ENCODE results near the gene TMEM236. TPM values are rescaled to one million over a fixed set of nuclear protein-coding genes. Genes with fewer than 3 reads are reported as not detected.

Gene TMEM236
- total RNA-seq, 2 experiments from 2014 or later = 0.04 to 0.12 TPM

- H3K36me3 Mint-ChIP-seq = no peaks in the 10 kb centered on the region
- H3K4me1 Mint-ChIP-seq = peaks cover 7% of the 10 kb centered on the region
- no peak overlapping the region for H3K4me3 Mint-ChIP-seq
- H3K9me3 Mint-ChIP-seq = no peaks in the 10 kb centered on the region
- H3K27ac Mint-ChIP-seq = no peak overlapping the region
- no peak for DNase-seq
- no peaks in the 10 kb centered on the region for H3K27me3 Mint-ChIP-seq
Measured at GRCh38 chr10:17789396-17789795, 37.4 kb downstream of the TMEM236 start.

- H3K36me3 Mint-ChIP-seq = no peaks in the 10 kb centered on the region
- H3K27ac Mint-ChIP-seq = no peak overlapping the region
- H3K4me1 Mint-ChIP-seq = peaks cover 7% of the 10 kb centered on the region
- DNase-seq = no peak
- H3K27me3 Mint-ChIP-seq = no peaks in the 10 kb centered on the region
- no peaks in the 10 kb centered on the region for H3K9me3 Mint-ChIP-seq
- no peak overlapping the region for H3K4me3 Mint-ChIP-seq
Measured at GRCh38 chr10:17790651-17791050, 38.6 kb downstream of the TMEM236 start.

GRCh38 chr10:17792991-17793390 lies 41.0 kb downstream of the TMEM236 start:
- Mint-ChIP-seq H3K4me1 (peaks cover 7% of the 10 kb centered on the region), H3K27ac (no peak overlapping the region)

DNA sequence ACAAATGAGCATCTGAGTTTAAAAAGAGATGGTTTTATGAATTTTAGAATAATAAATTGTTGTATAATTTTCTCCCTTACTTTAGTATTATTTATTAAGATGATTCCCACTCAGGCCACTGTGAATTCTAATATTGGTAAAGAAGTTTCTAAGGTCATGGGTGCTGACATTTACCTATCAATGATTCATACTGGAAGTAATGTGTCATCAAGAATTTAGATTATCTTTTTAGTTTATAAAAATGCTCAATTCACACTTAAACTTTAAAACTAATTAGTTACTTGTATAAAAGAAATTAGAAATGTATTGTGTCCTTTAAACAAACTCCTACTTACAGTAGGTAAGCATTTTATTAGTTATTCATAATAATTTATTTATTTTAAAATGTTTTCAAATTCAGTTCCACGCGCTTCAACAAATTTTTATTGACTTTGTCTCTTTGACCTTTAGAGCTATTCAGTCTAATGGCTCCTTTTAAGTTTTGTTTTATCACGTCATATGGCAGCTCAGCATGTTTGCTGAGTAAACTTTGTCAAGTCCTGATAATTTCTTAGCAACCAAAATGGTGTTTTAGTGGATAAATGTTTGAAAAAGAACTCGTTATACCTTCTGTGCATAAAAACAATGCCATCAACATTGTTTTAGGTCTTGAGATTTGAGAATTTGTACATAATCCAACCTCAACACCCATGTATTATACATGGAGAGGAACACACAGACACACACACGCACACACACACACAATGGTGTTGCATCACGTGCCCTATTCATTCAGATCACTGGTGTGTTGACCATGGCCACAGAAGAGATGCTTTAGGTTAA lies 42.0 kb downstream of the TMEM236 start:
- Mint-ChIP-seq H3K27me3 (no peaks in the 10 kb centered on the region), H3K27ac (no peak overlapping the region), H3K4me1 (peaks cover 7% of the 10 kb centered on the region)

More at GRCh38 chr10:17792991-17793390, 41.0 kb downstream of the TMEM236 start:
- H3K27me3 Mint-ChIP-seq = no peaks in the 10 kb centered on the region
- H3K9me3 Mint-ChIP-seq = no peaks in the 10 kb centered on the region
- no peaks in the 10 kb centered on the region for H3K36me3 Mint-ChIP-seq
- H3K4me3 Mint-ChIP-seq = no peak overlapping the region
- no peak for DNase-seq

DNA sequence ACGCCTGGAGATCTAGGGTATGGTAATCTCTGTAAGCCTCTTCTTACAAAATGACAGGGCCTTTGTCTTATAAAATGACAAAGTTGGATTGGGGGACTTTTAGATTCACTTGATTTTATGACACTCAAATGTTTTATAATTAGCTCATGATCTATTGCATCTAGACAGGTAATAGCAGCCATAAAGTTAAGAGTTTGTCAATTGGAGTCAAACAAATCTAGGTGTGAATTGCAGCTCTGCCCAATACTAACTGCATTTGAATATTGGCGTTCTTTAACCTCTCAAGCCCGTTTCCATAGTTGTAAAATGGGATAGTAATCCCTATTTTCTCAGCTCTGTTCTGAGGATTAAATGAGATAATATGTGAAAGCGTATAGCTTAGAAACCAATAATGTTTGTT lies 43.1 kb downstream of the TMEM236 start:
- H3K36me3 Mint-ChIP-seq = no peaks in the 10 kb centered on the region
- no peak for DNase-seq
- H3K4me1 Mint-ChIP-seq = peaks cover 7% of the 10 kb centered on the region
- H3K27ac Mint-ChIP-seq = no peak overlapping the region
- no peak overlapping the region for H3K4me3 Mint-ChIP-seq
- H3K27me3 Mint-ChIP-seq = no peaks in the 10 kb centered on the region
- H3K9me3 Mint-ChIP-seq = no peaks in the 10 kb centered on the region

More for the DNA sequence above, 42.0 kb downstream of the TMEM236 start:
- DNase-seq = no peak
- Mint-ChIP-seq H3K36me3 (no peaks in the 10 kb centered on the region), H3K9me3 (no peaks in the 10 kb centered on the region), H3K4me3 (no peak overlapping the region)

GRCh38 chr10:17795813-17796594 lies 44.0 kb downstream of the TMEM236 start:
- no peaks in the 10 kb centered on the region for H3K36me3 Mint-ChIP-seq
- H3K4me3 Mint-ChIP-seq = no peak overlapping the region
- no peaks in the 10 kb centered on the region for H3K9me3 Mint-ChIP-seq
- no peaks in the 10 kb centered on the region for H3K27me3 Mint-ChIP-seq
- H3K27ac Mint-ChIP-seq = no peak overlapping the region
- H3K4me1 Mint-ChIP-seq = peaks cover 7% of the 10 kb centered on the region
- no peak for DNase-seq

DNA sequence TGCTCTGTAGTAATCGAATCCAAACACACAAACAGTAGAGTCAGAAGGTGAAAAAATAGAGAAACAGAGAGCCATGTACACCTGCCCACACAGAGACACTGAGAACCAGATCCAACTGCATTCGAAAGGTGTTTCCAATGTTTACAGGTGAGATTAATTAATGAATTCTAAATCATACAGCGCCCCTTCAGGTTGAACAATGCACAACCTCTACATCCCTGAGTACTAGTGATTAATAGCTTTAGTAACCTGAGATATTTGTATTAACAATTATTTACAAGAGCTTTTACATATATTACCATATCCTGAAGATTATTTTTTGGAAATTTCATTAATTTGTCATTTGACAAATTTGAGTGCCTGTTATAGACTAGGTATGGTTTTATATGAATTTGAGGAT lies 49.5 kb downstream of the TMEM236 start:
- peaks cover 5% of the 10 kb centered on the region for H3K27me3 Mint-ChIP-seq
- H3K4me3 Mint-ChIP-seq = no peak overlapping the region
- H3K9me3 Mint-ChIP-seq = peaks cover 4% of the 10 kb centered on the region
- no peaks in the 10 kb centered on the region for H3K36me3 Mint-ChIP-seq
- no peak overlapping the region for H3K27ac Mint-ChIP-seq
- no peak for DNase-seq
- H3K4me1 Mint-ChIP-seq = peaks cover 9% of the 10 kb centered on the region

DNA sequence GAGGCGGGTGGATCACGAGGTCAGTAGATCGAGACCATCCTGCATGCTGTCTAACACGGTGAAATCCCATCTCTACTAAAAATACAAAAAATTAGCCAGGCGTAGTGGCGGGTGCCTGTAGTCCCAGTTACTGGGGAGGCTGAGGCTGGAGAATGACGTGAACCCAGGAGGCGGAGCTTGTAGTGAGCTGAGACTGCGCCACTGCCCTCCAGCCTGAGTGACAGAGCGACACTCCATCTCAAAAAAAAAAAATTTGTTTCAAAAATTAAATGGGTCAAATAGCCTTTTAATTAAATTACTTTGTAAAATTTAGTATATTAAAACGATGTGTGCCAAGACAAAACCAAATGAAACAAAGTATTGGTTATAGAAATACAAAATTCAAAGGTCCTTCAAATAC lies 50.3 kb downstream of the TMEM236 start:
- no peak overlapping the region for H3K27ac Mint-ChIP-seq
- no peak for DNase-seq
- H3K4me1 Mint-ChIP-seq = peaks cover 9% of the 10 kb centered on the region
- peaks cover 9% of the 10 kb centered on the region for H3K27me3 Mint-ChIP-seq
- peaks cover 4% of the 10 kb centered on the region for H3K9me3 Mint-ChIP-seq
- H3K36me3 Mint-ChIP-seq = no peaks in the 10 kb centered on the region
- H3K4me3 Mint-ChIP-seq = no peak overlapping the region

- Mint-ChIP-seq H3K4me1 (peaks cover 9% of the 10 kb centered on the region), H3K4me3 (no peak overlapping the region), H3K9me3 (peaks cover 4% of the 10 kb centered on the region), H3K36me3 (no peaks in the 10 kb centered on the region), H3K27ac (peak overlapping the region; percentile 77), H3K27me3 (peaks cover 9% of the 10 kb centered on the region)
- DNase-seq = no peak
Measured at GRCh38 chr10:17802976-17803375, 51.0 kb downstream of the TMEM236 start.

DNA sequence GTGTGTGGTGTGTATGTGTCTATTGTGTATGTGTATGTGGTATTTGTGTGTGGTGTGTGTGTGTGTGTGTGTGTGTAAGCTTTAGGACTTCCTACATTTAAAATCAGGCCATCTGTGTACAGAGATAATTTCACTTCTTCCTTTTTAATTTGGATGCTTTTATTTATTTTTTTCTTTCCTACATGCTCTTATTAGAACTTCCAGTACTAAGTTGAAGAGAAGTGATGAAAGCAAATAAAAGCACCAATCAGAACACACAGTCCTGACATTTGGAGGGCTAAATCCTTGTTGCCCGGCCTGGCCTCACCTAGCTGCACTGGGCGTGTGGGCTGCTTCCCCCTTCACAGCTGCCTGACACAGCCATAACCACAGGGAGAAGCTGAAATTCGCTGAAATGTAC lies 53.3 kb downstream of the TMEM236 start:
- Mint-ChIP-seq H3K4me1 (peaks cover 14% of the 10 kb centered on the region), H3K9me3 (peaks cover 4% of the 10 kb centered on the region), H3K4me3 (no peak overlapping the region), H3K27ac (no peak overlapping the region), H3K27me3 (peaks cover 24% of the 10 kb centered on the region), H3K36me3 (no peaks in the 10 kb centered on the region)
- DNase-seq = no peak

DNA sequence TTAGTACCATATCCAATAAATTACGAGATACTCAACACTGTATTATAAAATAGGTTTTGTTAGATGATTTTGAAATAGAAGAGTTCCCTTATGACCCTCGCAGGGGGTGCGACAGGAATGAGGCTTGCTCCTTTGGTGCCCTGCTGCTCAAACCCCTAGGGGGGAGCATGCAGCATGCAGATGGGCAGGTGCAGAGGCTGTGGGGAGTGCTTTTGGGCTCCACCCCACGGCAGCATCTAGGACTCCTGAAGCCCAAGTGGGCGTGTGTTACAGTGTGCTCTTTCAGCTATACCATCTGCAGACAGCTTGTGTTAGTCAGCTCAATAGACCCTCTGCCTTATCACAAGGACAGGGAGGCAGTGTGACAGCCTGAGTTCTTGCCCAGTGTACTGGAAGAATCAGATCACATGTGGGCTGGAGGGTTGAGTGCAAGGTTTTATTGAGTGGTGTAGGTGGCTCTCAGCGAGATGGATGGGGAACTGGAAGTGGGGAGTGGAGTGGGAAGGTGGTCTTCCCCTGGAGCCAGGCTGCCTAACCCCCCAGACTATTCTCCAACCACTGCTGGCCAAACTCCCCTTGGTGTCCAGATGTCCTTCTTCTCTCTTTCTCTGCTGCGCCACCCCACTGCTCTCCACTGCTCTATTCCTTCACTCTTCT lies 54.0 kb downstream of the TMEM236 start:
- Mint-ChIP-seq H3K27ac (no peak overlapping the region), H3K4me1 (peaks cover 14% of the 10 kb centered on the region), H3K36me3 (no peaks in the 10 kb centered on the region), H3K27me3 (peaks cover 29% of the 10 kb centered on the region), H3K4me3 (no peak overlapping the region), H3K9me3 (peaks cover 4% of the 10 kb centered on the region)
- no peak for DNase-seq

- Mint-ChIP-seq H3K36me3 (no peaks in the 10 kb centered on the region), H3K27me3 (peaks cover 49% of the 10 kb centered on the region), H3K27ac (no peak within 1 kb of the TSS), H3K4me3 (no peak within 1 kb of the TSS), H3K9me3 (peaks cover 1% of the 10 kb centered on the region), H3K4me1 (peaks cover 5% of the 10 kb centered on the region)
- no peak for DNase-seq
Measured at GRCh38 chr10:17808971-17809841, 57.2 kb downstream of the TMEM236 start, which contains the start of gene MRC1. MRC1 (plus strand) TSS chr10:17809348; CDS start chr10:17809466, 118 bp downstream.

DNA sequence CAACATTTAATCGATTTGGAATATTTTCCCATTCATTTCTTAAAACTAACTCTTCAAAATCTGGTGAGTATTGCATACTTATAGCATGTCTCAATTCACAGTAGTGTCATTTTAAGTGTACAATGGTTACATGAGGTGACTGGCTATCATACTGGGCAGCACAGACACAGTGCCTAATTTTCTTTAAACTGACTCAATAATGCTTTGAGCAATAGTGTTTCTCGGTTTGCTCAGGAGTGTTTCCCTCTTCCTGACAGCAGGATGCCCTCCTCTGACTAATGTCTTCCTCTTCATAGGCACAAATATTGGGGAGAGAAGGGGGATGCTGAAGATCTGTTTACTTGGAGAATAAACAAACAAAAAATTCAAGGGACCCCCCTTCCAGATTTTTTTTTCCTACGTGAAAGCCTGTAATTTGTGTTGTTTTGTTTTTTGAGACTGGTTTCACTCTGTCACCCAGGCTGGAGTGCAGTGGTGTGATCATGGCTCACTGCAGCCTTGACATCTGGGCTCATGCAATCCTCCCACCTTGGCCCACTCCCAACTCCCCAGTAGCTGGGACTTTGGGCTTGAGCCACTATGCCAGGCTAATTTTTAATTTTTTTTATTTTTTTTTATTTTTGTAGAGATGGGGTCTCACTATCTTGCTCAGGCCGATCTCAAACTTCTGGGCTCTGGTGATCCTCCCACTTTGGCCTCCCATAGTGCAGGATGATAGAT lies 59.3 kb downstream of the TMEM236 start:
- no peak overlapping the region for H3K27ac Mint-ChIP-seq
- no peaks in the 10 kb centered on the region for H3K9me3 Mint-ChIP-seq
- H3K27me3 Mint-ChIP-seq = peaks cover 50% of the 10 kb centered on the region
- no peak for DNase-seq
- no peak overlapping the region for H3K4me3 Mint-ChIP-seq
- peaks cover 5% of the 10 kb centered on the region for H3K4me1 Mint-ChIP-seq
- no peaks in the 10 kb centered on the region for H3K36me3 Mint-ChIP-seq

- no peak overlapping the region for H3K27ac Mint-ChIP-seq
- peaks cover 2% of the 10 kb centered on the region for H3K4me1 Mint-ChIP-seq
- no peak overlapping the region for H3K4me3 Mint-ChIP-seq
- H3K9me3 Mint-ChIP-seq = no peaks in the 10 kb centered on the region
- no peak for DNase-seq
- no peaks in the 10 kb centered on the region for H3K36me3 Mint-ChIP-seq
- H3K27me3 Mint-ChIP-seq = peaks cover 33% of the 10 kb centered on the region
Measured at GRCh38 chr10:17814973-17815372, 63.0 kb downstream of the TMEM236 start.

All from activated naive CD8-positive, alpha-beta T cell treated with anti-CD3 and anti-CD28 coated beads for 36 hours (primary cell).